Endothelial cell of umbilical vein (primary cell): ENCODE measurements around the gene NCAN. TPM values are rescaled to one million over a fixed set of nuclear protein-coding genes. Genes with fewer than 3 reads are reported as not detected.

ENCODE experiments used
- BruUV-seq: library from RNA; stranded (reverse); fragments of 400-500 nt; replicated peaks from 2 replicates; lab custom pipeline; 2021; lab: Mats Ljungman, UMichigan
- CTCF ChIA-PET: fragments of 300-600, 350-600 bp; sonication (Branson Sonifier 250); formaldehyde crosslinking; loops from one replicate; lab custom pipeline; 2021; ENCODE audit warnings: antibody characterized with exemption, inconsistent platforms; lab: Charles Lee
- POLR2A ChIA-PET: fragments of 300-600, 350-600 bp; sonication (Branson Sonifier 250); formaldehyde crosslinking; loops from one replicate; lab custom pipeline; 2021; ENCODE audit warnings: antibody characterized with exemption, inconsistent platforms; lab: Charles Lee
- DNase-seq: peaks from one replicate; pipeline ENCODE4 v3.0.0-alpha.2; 2011; ENCODE audit warnings: low read depth, low spot score
- FAIRE-seq: peaks from 2 replicates; lab custom pipeline; 2011; peaks lifted over from hg19 to GRCh38; lab: Jason Lieb, UNC
- H2AFZ ChIP-seq: 2 replicates; pipeline ENCODE4 v1.6.0; 2012; ENCODE audit warnings: low read depth, low read length, control low read depth, inconsistent platforms
- H3K27ac ChIP-seq: 2 replicates; pipeline ENCODE4 v1.5.1; 2011; ENCODE audit warnings: low read depth, mild to moderate bottlenecking, control low read depth, low read length, moderate library complexity; ENCODE audit not compliant: insufficient read depth
- H3K27me3 ChIP-seq, 2 experiments: 2 replicates each; pipeline versions ENCODE4 v1.6.0 to v1.6.1; 2011; ENCODE audit warnings: low read length in 2 of 2, mixed read lengths in 1 of 2; ENCODE audit not compliant: control insufficient read depth in 2 of 2, insufficient read depth in 2 of 2
- H3K36me3 ChIP-seq, 2 experiments: 2 replicates in 1 of 2; 3 replicates in 1 of 2; pipeline ENCODE4 v1.5.1; 2011; ENCODE audit warnings: low read length in 2 of 2, mild to moderate bottlenecking in 1 of 2, moderate library complexity in 1 of 2; ENCODE audit not compliant: control insufficient read depth in 2 of 2, insufficient read depth in 2 of 2; ENCODE audit errors: extremely low read depth in 1 of 2
- H3K4me1 ChIP-seq: 3 replicates; pipeline ENCODE4 v1.5.1; 2011; ENCODE audit warnings: mild to moderate bottlenecking, low read length; ENCODE audit not compliant: control insufficient read depth, insufficient read depth; ENCODE audit errors: extremely low read depth
- H3K4me2 ChIP-seq: 2 replicates; pipeline ENCODE4 v1.6.1; 2011; ENCODE audit warnings: low read length, control low read depth, mixed read lengths; ENCODE audit not compliant: insufficient read depth
- H3K4me3 ChIP-seq, 3 experiments: fragments of 200-600 bp in 1 of 3; sonication (generic), shearing (Covaris generic) in 1 of 3; replicated peaks in 1 of 3; 2 replicates each; pipeline ENCODE4 v1.5.1; 2011 to 2016; ENCODE audit warnings: control low read depth in 3 of 3, low read length in 3 of 3, mild to moderate bottlenecking in 2 of 3, inconsistent platforms in 1 of 3, low read depth in 1 of 3, moderate library complexity in 1 of 3; ENCODE audit not compliant: insufficient read depth in 1 of 3
- H3K79me2 ChIP-seq: 2 replicates; pipeline ENCODE4 v1.6.0; 2012; ENCODE audit warnings: low read length, inconsistent platforms; ENCODE audit not compliant: control insufficient read depth, insufficient read depth
- H3K9ac ChIP-seq: replicated peaks from 2 replicates; pipeline ENCODE3; 2011; ENCODE audit warnings: low read length, control low read depth; ENCODE audit not compliant: insufficient read depth; ENCODE audit errors: extremely low read depth
- H3K9me1 ChIP-seq: replicated peaks from 3 replicates; pipeline ENCODE4 v1.6.0; 2011; ENCODE audit warnings: mild to moderate bottlenecking, low read length; ENCODE audit not compliant: control insufficient read depth, insufficient read depth; ENCODE audit errors: extremely low read depth
- H3K9me3 ChIP-seq: replicated peaks from 2 replicates; pipeline ENCODE4 v1.5.1; 2012; ENCODE audit warnings: low read length, inconsistent platforms; ENCODE audit not compliant: control insufficient read depth, insufficient read depth
- H4K20me1 ChIP-seq: replicated peaks from 2 replicates; pipeline ENCODE3; 2011; ENCODE audit warnings: mild to moderate bottlenecking, low read length; ENCODE audit not compliant: control insufficient read depth, insufficient read depth; ENCODE audit errors: extremely low read depth
- EZH2 ChIP-seq: IDR thresholded peaks from 2 replicates; pipeline ENCODE4 v1.6.1; 2012; ENCODE audit warnings: borderline replicate concordance, low read depth, mild to moderate bottlenecking, moderate library complexity, low read length, inconsistent platforms; ENCODE audit not compliant: severe bottlenecking
- FOS ChIP-seq: IDR thresholded peaks from 2 replicates; pipeline ENCODE4 v1.6.1; 2011; ENCODE audit warnings: mild to moderate bottlenecking, low read length, moderate library complexity, borderline replicate concordance; ENCODE audit not compliant: insufficient read depth
- GATA2 ChIP-seq: IDR thresholded peaks from 2 replicates; pipeline ENCODE4 v1.7.0; 2011; ENCODE audit warnings: low read depth, mild to moderate bottlenecking, moderate library complexity, mixed read lengths, low read length; ENCODE audit not compliant: insufficient read length, insufficient read depth
- JUN ChIP-seq: IDR thresholded peaks from 2 replicates; pipeline ENCODE4 v1.6.1; 2011; ENCODE audit warnings: borderline replicate concordance, low read depth; ENCODE audit not compliant: insufficient read length, insufficient read depth
- MAX ChIP-seq: IDR thresholded peaks from 2 replicates; pipeline ENCODE4 v1.6.1; 2011; ENCODE audit not compliant: insufficient read depth, insufficient read length
- MYC ChIP-seq: IDR thresholded peaks from one replicate; pipeline ENCODE4 v1.6.1; 2011; ENCODE audit warnings: mild to moderate bottlenecking, low read depth, low read length
- POLR2A ChIP-seq: IDR thresholded peaks from 2 replicates; pipeline ENCODE4 v1.6.1; 2012; ENCODE audit warnings: low read depth, mild to moderate bottlenecking, control low read depth, low read length
- POLR2AphosphoS5 ChIP-seq: IDR thresholded peaks from 2 replicates; pipeline ENCODE4 v1.6.1; 2012; ENCODE audit warnings: low read depth, mild to moderate bottlenecking, control low read depth, low read length, moderate library complexity; ENCODE audit not compliant: insufficient read depth
- dilution Hi-C: fragments of 300-500 bp; cut with MboI; formaldehyde crosslinking; loops from one replicate; pipeline ENCODE4 v1.15.0; 2019; ENCODE audit warnings: low sequenced_read_pairs; ENCODE audit not compliant: extremely low pct_ligation_motif_present
- intact Hi-C: fragments of 100-400 bp; cut with micrococcal nuclease; formaldehyde crosslinking; loops from one replicate; pipeline ENCODE4 v1.10.0; 2022
- polyA plus RNA-seq, 4 experiments: library from polyadenylated mRNA; depleted of rRNA in 3 of 4; stranded (reverse) in 3 of 4; unstranded in 1 of 4; fragments of >200 nt; gene quantifications; 2 replicates each; pipeline versions ENCODE4 v1.2.1 to v1.2.3, GENCODE V29; 2011 to 2012; ENCODE audit warnings: missing spikeins in 1 of 4
- total RNA-seq: library from RNA; stranded (reverse); gene quantifications from 2 replicates; pipeline ENCODE4 v1.2.3, GENCODE V29; 2021
- TF ChIP-seq, protein P1 (sequence below), 2 donors: IDR thresholded peaks; 1 replicate in 1 of 2; 2 replicates in 1 of 2; pipeline ENCODE4 v1.5.1; 2011; ENCODE audit warnings: low read length in 2 of 2, mild to moderate bottlenecking in 2 of 2, moderate library complexity in 2 of 2, control low read depth in 1 of 2, inconsistent platforms in 1 of 2, low read depth in 1 of 2; ENCODE audit not compliant: insufficient read depth in 1 of 2; ENCODE audit errors: extremely low read depth in 1 of 2

NCAN gene
- total and polyA plus RNA-seq, 2 donors (not counting 3 experiments of a cell fraction or from before 2014, with no cell fraction given): not detected

DNA sequence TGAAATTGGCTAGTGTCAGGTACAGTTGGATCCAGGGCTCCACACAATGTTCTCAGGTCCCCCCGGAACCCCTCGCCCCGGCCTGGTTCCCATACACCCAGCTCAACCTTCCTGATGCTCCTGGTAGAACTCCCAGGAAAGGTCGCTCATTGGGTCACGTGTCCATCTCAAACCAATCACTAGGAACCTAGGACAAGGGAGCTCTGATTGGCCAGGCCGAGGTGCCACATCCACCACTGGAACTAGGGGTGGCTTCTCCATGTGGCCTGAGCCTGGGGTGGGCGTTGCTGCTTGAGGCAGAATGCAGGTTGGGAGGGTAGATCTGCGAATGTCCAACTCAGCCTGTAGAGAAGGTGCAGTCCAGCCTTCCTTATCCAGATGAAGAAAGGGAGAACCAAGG, 34.8 kb upstream of the NCAN start:
- CTCF ChIA-PET: interaction anchor here (1.0 to 1.4 kb wide), 3 partner anchors 8 to 166 kb away, joined by 3 to 4 read pairs (median 3); no protein-coding TSS in a partner anchor
- TF ChIP-seq MAX (no peak), POLR2A (no peak), MYC (no peak), EZH2 (no peak), POLR2AphosphoS5 (no peak), JUN (no peak), FOS (no peak), GATA2 (no peak)
- TF ChIP-seq, protein P1, sequence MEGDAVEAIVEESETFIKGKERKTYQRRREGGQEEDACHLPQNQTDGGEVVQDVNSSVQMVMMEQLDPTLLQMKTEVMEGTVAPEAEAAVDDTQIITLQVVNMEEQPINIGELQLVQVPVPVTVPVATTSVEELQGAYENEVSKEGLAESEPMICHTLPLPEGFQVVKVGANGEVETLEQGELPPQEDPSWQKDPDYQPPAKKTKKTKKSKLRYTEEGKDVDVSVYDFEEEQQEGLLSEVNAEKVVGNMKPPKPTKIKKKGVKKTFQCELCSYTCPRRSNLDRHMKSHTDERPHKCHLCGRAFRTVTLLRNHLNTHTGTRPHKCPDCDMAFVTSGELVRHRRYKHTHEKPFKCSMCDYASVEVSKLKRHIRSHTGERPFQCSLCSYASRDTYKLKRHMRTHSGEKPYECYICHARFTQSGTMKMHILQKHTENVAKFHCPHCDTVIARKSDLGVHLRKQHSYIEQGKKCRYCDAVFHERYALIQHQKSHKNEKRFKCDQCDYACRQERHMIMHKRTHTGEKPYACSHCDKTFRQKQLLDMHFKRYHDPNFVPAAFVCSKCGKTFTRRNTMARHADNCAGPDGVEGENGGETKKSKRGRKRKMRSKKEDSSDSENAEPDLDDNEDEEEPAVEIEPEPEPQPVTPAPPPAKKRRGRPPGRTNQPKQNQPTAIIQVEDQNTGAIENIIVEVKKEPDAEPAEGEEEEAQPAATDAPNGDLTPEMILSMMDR (IDR thresholded peaks at IDR 0.05; ENCODE audit: extremely low read depth in 1 of 2, insufficient read depth in 1 of 2, low read depth in 1 of 2, low read length in 2 of 2): no peak

More for the DNA sequence above, 34.8 kb upstream of the NCAN start:
- DNase-seq: no peak
- H3K36me3 ChIP-seq: peaks cover 0 to 6% of the 10 kb centered on the region in 2 experiments
- intact Hi-C loops (no loop called here), dilution Hi-C loops (no loop called here)
- no peak overlapping the region for H3K9ac ChIP-seq
- H3K4me2 ChIP-seq: no peak overlapping the region
- H3K79me2 ChIP-seq: no peaks in the 10 kb centered on the region
- no TSS peak for BruUV-seq
- POLR2A ChIA-PET: no interaction called here
- H2AFZ ChIP-seq: no peak overlapping the region
- no peaks in the 10 kb centered on the region for H4K20me1 ChIP-seq
- no peaks in the 10 kb centered on the region for H3K4me1 ChIP-seq
- no peak overlapping the region for H3K4me3 ChIP-seq
- H3K9me1 ChIP-seq: no peaks in the 10 kb centered on the region
- no peak overlapping the region for H3K27ac ChIP-seq
- no peak for FAIRE-seq
- H3K9me3 ChIP-seq: no peaks in the 10 kb centered on the region
- H3K27me3 ChIP-seq: no peaks in the 10 kb centered on the region
